KOPT-K1 (cell line): ENCODE results near the gene POTEG.
"Not testable (repeated sequence)": the region's sequence is repeated elsewhere in the genome, so short reads cannot be mapped to it uniquely, and the experiment has no call there.

Source experiments
- H3K27ac ChIP-seq: fragments of 200-600 bp; sonication (generic); 2 replicates; pipeline ENCODE4 v1.5.1; 2016; ENCODE audit warnings: antibody characterized with exemption, mild to moderate bottlenecking, low read depth, low read length; ENCODE audit not compliant: poor library complexity, severe bottlenecking
- H3K36me3 ChIP-seq: fragments of 200-600 bp; sonication (generic); 2 replicates; pipeline ENCODE4 v1.5.1; 2017; ENCODE audit warnings: antibody characterized with exemption, mild to moderate bottlenecking, low read length, moderate library complexity; ENCODE audit not compliant: insufficient read depth
- H3K9me3 ChIP-seq: fragments of 200-600 bp; sonication (generic); 2 replicates; pipeline ENCODE4 v1.5.1; 2017; ENCODE audit warnings: antibody characterized with exemption, low read length, mild to moderate bottlenecking; ENCODE audit not compliant: insufficient read depth, poor library complexity, severe bottlenecking

POTEG gene

DNA sequence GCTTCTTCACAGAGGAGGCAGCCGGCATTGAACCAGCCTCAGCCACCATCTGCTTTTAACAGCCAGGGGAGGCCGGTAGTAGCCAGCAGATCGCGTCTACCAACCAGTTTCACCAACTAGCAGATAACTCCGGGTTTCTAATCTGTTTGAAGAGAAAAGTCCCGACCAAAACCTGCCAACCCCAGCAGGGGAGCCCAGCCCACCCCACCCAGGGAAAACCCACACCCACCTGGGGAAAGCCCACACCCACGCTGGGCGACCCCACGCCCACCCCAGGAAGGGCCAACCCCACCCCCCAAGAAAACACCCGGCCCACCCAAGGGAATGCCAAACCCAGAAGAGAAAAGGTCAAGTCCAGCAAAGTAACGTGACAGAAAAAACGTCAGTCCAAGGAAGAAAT is at the start of gene POTEG:
Gene POTEG, minus strand, starts transcription at position 101 of the 400 bp plus-strand sequence. Its CDS starts 52 bp downstream, at position 49.
- H3K9me3 ChIP-seq, H3K36me3 ChIP-seq, H3K27ac ChIP-seq: not testable (repeated sequence)

DNA sequence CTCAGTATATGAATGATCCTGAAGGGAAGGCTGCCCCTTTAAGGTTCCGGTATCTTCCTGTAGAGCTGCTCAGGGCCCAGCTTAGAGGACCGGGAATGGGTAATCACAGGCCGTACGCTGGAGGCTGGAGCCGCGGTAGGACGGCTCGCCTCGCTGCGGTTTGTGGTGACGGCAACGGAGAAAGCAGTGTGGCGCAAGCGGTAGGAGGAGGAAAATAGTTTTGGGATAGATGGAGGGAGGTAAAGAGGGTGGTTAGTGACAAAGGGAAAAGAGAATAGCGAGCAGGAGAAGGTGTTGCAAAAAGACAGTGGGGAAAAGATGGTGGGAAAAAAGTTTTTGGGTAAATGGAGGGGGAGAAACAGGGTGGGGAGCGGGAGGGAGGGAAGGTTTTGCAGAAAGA is 48.0 kb upstream of the POTEG start:
- not testable (repeated sequence) for H3K36me3 ChIP-seq, H3K9me3 ChIP-seq, H3K27ac ChIP-seq

DNA sequence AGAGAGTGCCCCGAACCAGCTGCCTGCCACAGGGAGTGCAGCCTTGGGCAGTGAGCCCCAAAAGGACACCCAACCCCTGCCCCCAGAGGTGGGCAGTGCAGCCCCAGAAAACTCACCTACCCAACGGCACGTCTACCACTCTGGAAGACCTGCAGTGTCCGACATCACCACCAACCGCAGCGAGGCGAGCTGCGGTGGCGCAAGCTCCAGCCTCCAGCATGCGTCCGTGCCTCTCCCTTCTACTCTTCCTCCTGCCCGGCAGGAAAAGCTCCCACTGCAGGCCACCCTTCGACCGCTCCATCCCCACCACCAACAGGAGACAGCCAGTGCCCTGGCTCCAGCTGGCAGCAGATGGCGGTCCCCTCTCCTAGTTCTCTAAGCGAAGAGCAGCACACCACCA is 47.3 kb upstream of the POTEG start:
- not testable (repeated sequence) for H3K27ac ChIP-seq, H3K9me3 ChIP-seq

DNA sequence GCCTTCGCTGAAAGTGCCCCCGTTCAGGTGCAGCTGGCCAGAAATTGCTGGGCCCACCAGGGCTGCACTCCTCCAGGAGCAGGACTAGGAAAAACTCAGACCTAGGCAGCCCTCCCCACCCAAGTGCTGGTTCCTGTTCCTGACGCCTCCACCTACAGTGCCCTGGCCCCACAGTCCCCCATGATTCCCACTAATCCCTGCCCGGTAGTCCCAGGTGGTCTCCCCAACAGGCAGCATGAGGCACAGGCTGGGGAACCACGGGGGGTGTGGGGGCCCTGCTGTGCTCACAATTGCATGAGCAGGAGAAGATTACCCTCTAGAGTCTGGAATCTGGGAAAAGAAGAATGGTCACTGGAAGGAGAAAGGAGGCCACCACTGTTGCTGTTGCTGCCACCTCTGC is 46.4 kb upstream of the POTEG start:
- H3K27ac ChIP-seq, H3K9me3 ChIP-seq, H3K36me3 ChIP-seq: not testable (repeated sequence)

More for the DNA sequence above, 47.3 kb upstream of the POTEG start:
- not testable (repeated sequence) for H3K36me3 ChIP-seq

DNA sequence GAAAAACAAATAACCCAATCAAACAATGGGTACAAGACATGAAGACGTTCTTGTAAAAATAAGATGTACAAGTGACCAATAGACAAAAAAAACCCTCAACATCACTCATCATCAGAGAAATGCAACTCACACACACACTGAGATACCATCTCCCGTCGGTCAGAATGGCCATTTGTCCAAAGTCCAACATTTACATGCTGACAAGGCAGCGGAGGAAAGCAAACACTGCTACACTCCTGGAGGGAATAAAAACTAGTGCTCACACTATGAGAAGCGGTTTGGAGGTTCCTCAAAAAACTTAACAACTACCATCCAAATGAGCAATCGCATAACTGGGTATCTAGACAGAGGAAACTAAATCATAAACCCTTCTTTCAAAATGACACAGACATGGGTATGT is 11.6 kb upstream of the POTEG start:
- H3K9me3 ChIP-seq, H3K27ac ChIP-seq, H3K36me3 ChIP-seq: not testable (repeated sequence)

DNA sequence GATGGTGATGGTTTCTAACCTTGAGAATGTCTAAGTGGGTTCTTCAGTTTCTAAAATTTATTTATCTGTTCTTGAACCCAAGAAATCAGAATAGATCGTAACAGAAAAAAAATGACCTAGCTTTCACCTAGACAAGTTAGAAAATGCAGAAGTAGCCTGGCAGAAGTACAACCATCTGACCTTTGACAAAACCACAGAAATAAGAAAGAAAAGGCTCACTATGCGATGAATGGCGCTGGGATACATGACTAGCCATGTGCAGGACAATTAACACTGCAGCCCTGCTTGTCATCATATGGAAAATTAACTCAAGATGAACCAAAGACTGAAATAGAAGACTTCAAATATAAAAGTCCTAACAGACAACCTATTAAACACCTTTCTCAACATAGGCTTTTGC is 5.7 kb upstream of the POTEG start:
- H3K36me3 ChIP-seq, H3K27ac ChIP-seq, H3K9me3 ChIP-seq: not testable (repeated sequence)

DNA sequence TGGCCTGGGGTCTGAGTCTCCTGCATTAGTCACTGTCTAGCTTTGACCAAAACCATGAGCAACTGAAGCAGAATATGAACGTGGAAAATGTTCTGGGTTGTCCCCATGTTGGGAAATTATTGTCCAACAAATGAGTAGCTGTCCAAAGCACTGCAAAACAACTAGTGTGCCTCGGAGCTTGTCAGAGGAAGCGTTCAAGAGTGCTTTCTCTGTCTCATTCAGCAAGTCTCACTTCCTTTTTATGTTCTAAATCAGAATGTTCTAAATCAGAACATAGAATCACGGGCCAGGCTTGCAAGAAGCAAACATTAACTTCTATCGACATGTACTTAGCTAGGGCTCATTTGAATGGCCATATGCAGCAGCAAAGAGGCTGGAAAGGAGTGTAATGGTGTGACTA is 5.1 kb upstream of the POTEG start:
- not testable (repeated sequence) for H3K9me3 ChIP-seq, H3K36me3 ChIP-seq, H3K27ac ChIP-seq

DNA sequence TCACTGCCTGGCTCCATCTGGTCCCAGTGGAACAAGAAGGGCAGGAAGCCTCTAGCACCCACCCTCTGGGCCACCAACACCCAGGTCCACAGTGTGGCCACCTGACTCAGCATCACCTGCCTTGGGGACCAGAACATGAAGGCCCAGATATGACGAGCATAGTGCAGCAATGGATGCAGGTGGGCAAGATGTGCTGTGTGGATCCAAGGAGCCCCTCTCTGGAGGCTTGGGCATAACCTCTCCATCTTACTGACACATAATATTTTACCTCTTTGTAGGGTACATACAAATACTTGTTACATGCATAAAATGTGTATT is 2.9 kb upstream of the POTEG start:
- H3K9me3 ChIP-seq, H3K27ac ChIP-seq, H3K36me3 ChIP-seq: not testable (repeated sequence)

DNA sequence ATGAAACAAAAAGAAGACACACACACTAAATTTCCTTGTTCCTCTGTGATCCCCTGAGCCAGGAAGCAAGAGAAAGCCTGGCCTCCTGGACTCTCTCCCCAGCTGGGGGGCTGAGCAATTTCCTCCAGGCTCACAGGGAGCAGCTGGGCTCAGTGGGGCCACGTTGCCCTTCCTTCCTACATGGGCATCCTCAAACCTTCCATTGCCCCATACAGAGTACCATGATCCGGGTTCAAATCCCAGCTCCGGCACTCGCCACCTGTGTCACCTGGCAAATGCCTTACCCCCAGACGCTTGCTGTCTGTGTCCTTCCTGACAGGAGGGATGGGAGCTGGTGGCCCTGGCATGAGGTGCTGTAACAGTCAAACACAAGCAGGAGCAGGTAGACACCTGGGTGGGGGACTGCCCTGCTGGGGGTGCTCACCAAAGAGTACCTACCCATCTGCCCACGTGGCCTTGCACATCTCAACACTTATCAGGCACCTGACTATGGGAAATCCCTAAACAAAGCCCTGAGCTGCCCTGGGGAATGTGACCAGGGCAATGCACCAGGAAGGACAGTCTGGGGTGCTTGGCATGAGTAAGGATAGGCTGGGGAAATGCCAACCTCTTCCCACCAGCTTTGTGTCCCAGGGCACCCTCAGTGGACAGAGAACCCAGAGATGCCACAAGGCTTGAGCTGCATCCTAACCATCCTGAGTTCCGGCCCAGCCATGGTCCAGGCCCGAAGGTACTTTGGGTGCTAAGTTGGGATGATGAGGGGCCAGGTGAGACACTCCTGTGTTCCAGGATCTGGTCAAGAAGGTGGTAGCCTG is 2.4 kb upstream of the POTEG start:
- not testable (repeated sequence) for H3K36me3 ChIP-seq, H3K9me3 ChIP-seq, H3K27ac ChIP-seq

DNA sequence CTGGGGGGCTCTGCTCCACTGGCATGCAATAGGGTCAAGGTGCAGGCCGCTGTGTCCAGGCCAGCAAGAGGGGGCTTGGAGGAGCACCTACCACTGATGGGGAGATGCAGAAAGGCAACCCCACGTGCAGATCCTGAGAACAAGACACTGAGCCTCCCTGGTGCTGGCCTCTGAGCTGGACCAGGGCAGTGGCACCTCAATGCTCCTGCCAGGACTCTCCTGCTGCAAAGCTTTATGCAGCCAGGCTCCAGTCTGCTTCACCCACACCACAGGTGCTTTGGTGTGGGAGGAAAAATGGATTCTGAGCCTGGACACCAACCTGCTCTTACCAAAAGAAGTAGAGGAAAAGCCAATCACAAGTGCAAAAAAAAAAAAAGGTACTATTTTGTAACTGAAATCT is 1.7 kb upstream of the POTEG start:
- not testable (repeated sequence) for H3K27ac ChIP-seq, H3K9me3 ChIP-seq, H3K36me3 ChIP-seq

DNA sequence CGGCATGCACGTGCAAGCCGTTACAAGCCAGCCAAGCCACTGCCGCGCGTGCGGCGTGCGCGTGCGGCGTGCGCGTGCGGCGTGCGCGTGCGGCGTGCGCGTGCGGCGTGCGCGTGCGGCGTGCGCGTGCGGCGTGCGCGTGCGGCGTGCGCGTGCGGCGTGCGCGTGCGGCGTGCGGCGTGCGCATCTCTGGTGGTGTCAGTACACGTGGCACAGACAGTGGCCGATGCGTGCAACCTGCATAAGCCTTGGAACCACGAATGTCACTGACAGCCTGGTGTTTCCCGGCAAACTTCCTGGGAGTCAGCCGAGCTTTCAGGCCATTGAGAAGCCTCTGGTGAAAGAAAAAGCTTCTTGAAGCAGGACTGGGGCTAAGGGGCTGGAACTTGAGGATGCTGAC is 750 bp upstream of the POTEG start:
- H3K36me3 ChIP-seq, H3K9me3 ChIP-seq, H3K27ac ChIP-seq: not testable (repeated sequence)

DNA sequence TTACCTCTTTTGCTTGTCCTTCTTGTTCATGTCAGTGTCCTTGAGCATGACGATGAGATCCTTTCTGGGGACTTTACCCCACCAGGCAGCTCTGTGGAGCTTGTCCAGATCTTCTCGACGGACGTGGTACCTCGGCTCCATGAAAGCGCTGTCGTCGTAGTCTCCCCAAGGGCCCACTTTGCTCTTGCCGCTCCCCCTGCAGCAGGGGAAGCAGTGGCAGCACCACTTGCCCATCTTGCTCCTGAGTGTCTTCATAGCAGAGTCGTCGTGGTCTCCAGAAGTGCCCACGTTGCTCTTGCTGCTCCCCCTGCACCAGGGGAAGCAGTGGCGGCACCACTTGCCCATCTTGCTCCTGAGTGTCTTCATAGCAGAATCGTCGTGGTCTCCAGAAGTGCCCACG is 376 bp downstream of the POTEG start:
- H3K27ac ChIP-seq, H3K9me3 ChIP-seq, H3K36me3 ChIP-seq: not testable (repeated sequence)

DNA sequence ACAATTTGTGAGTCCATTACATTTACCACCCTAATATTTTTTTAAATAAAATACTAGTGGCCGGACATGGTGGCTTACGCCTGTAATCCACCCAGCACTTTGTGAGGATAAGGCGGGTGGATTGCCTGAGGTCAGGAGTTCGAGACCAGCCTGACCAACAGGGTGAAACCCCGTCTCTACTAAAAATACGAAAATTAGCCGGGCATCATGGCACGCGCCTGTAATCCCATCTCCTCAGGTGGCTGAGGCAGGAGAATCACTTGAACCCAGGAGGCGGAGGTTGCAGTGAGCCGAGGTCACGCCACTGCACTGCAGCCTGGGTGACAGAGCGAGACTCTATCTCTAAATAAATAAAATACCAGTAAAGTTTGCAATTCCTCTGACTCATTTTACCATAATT is 25.6 kb downstream of the POTEG start:
- not testable (repeated sequence) for H3K27ac ChIP-seq, H3K36me3 ChIP-seq, H3K9me3 ChIP-seq

DNA sequence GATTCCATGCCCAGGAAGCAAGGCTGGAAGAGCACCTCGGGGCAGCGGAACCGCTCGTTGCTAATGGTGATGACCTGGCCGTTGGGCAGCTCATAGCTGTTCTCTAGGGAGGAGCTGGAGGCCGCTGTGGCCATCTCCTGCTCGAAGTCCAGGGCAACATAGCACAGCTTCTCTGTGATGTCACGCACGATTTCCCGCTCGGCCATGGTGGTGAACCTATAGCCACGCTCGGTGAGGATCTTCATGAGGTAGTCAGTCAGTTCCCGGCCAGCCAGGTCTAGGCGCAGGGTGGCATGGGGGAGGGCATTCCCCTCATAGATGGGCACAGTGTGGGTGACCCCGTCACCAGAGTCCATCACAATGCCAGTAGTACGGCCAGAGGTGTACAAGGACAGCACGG is 32.0 kb downstream of the POTEG start:
- not testable (repeated sequence) for H3K9me3 ChIP-seq, H3K36me3 ChIP-seq, H3K27ac ChIP-seq

DNA sequence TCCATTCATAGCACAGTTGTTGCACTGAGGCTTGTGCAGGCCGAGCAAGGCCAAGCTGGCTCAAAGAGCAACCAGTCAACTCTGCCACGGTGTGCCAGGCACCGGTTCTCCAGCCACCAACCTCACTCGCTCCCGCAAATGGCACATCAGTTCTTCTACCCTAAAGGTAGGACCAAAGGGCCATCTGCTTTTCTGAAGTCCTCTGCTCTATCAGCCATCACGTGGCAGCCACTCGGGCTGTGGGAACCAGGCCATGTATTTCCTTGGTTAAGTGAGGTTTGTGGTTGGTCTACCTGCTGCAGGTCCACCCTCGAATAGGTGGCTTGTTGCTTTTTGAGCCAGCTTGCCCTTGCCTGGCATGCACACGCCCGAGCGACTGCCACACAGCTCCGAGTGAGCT is 39.4 kb downstream of the POTEG start:
- H3K27ac ChIP-seq, H3K36me3 ChIP-seq, H3K9me3 ChIP-seq: not testable (repeated sequence)

DNA sequence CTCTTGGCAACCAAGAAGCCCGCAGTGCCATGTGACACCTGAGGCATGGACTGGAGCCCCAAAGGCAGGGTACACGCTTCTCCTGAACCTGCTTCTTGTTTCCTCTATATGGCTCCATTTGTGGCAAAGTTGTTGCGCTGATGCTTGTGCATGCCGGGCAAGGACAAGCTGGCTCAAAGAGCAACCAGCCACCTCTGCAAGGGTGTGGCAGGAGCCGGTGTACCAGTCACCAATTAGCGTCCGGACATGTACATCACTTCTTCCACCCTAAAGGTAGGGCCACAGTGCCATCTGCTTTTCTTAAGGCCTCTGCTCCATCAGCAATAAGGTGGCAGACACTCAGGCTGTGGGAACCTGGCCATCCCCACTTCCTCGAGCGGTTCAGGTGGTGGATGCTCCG is 43.9 kb downstream of the POTEG start:
- H3K9me3 ChIP-seq, H3K27ac ChIP-seq, H3K36me3 ChIP-seq: not testable (repeated sequence)

DNA sequence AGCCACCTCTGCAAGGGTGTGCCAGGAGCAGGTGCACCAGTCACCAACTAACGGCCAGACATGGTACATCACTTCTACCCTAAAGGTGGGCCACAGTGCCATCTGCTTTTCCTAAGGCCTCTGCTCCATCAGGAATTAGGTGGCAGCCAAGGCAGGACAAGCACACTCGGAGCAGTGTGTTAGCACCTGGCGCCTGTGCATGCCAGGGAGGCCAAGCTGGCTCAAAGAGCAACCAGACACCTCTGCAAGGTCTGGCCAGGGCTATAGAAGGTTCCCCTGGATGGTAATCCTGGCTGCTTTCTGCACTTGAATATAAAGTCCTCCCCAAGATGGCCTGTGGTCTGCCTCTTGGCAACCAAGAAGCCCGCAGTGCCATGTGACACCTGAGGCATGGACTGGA is 45.4 kb downstream of the POTEG start:
- H3K9me3 ChIP-seq, H3K36me3 ChIP-seq, H3K27ac ChIP-seq: not testable (repeated sequence)
